Glutamatergic neuron (in vitro differentiated cells): ENCODE measurements around the gene KIDINS220. TPM values are rescaled to one million over a fixed set of nuclear protein-coding genes. Genes with fewer than 3 reads are reported as not detected.

ENCODE experiments used
- DNase-seq: peaks from one replicate; pipeline ENCODE4 v3.0.0; 2022
- H3K27ac Mint-ChIP-seq: one replicate; pipeline ENCODE4 v1.8.0; 2020; ENCODE audit warnings: mild to moderate bottlenecking, mixed read lengths, inconsistent platforms; ENCODE audit not compliant: unreplicated experiment
- H3K27me3 Mint-ChIP-seq: one replicate; pipeline ENCODE4 v1.8.0; 2020; ENCODE audit warnings: mild to moderate bottlenecking, moderate library complexity, mixed read lengths, inconsistent platforms; ENCODE audit not compliant: unreplicated experiment
- H3K36me3 Mint-ChIP-seq: one replicate; pipeline ENCODE4 v1.8.0; 2020; ENCODE audit warnings: mild to moderate bottlenecking, mixed read lengths, inconsistent platforms; ENCODE audit not compliant: unreplicated experiment
- H3K4me1 Mint-ChIP-seq: one replicate; pipeline ENCODE4 v1.8.0; 2020; ENCODE audit warnings: mild to moderate bottlenecking, low read depth, mixed read lengths, inconsistent platforms; ENCODE audit not compliant: unreplicated experiment
- H3K4me3 Mint-ChIP-seq: one replicate; pipeline ENCODE4 v1.8.0; 2020; ENCODE audit warnings: mild to moderate bottlenecking, mixed read lengths, inconsistent platforms; ENCODE audit not compliant: unreplicated experiment
- H3K9me3 Mint-ChIP-seq: one replicate; pipeline ENCODE4 v1.8.0; 2020; ENCODE audit warnings: mild to moderate bottlenecking, moderate library complexity, mixed read lengths, inconsistent platforms; ENCODE audit not compliant: unreplicated experiment
- total RNA-seq: library from RNA; stranded (reverse); fragmentation: NEBNext Ultra II Directional; extraction: Animal tissue kit (Norgen Biotek cat#: 25700); gene quantifications from one replicate; pipeline ENCODE4 v1.2.1, GENCODE V29; 2021; ENCODE audit not compliant: unreplicated experiment
- TF ChIP-seq, protein P1 (sequence below): fragments of 200-600 bp; sonication (generic); IDR thresholded peaks from one replicate; pipeline ENCODE4 v1.5.0; 2021; ENCODE audit not compliant: partially characterized antibody, unreplicated experiment

The KIDINS220 gene
- total RNA-seq, 1 donor from 2014 or later: 188 TPM

DNA sequence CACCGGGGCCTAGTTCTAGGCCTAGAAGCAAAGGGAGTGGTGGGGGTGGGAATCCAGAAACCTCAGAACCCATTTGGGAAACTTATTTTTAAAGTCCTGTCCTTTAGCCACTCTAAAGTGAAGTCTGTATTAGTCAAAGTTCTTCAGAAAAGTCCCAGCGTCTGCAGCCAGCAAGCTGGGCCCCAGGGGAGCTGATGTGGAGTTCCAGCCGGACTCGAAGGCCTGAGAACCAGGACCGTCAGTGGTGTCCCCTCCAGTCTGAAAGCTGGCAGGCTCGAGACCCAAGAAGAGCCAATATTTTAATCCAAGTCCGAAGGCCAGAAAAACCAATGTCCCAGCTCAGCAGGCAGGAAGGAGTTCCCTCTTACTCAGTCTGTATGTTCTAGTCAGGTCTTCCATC lies 123.1 kb downstream of the KIDINS220 start:
- H3K27me3 Mint-ChIP-seq: peaks cover 2% of the 10 kb centered on the region
- DNase-seq: no peak
- no peak overlapping the region for H3K27ac Mint-ChIP-seq
- peaks cover 6% of the 10 kb centered on the region for H3K36me3 Mint-ChIP-seq
- TF ChIP-seq, protein P1, sequence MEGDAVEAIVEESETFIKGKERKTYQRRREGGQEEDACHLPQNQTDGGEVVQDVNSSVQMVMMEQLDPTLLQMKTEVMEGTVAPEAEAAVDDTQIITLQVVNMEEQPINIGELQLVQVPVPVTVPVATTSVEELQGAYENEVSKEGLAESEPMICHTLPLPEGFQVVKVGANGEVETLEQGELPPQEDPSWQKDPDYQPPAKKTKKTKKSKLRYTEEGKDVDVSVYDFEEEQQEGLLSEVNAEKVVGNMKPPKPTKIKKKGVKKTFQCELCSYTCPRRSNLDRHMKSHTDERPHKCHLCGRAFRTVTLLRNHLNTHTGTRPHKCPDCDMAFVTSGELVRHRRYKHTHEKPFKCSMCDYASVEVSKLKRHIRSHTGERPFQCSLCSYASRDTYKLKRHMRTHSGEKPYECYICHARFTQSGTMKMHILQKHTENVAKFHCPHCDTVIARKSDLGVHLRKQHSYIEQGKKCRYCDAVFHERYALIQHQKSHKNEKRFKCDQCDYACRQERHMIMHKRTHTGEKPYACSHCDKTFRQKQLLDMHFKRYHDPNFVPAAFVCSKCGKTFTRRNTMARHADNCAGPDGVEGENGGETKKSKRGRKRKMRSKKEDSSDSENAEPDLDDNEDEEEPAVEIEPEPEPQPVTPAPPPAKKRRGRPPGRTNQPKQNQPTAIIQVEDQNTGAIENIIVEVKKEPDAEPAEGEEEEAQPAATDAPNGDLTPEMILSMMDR: no peak
- H3K4me3 Mint-ChIP-seq: no peak overlapping the region
- no peaks in the 10 kb centered on the region for H3K9me3 Mint-ChIP-seq
- H3K4me1 Mint-ChIP-seq: no peaks in the 10 kb centered on the region

DNA sequence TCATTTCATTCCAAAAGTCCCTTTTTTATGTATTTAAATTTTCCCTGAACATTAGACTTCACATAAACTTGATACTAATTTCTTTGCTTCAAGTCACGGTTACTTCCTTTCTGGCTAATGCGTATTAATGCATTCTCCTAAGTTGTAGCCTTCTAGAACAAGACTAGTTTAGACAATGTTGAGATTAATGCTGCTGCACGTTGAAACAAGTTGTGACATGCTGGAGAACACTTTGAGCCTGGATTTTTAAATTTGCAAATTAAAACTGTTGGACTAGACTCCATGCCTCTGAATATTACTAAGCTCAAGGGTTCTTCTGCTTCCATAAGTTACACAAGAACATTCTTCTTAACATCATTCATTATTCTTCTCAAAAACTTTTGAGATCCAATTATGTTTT lies 126.5 kb downstream of the KIDINS220 start:
- Mint-ChIP-seq H3K9me3 (peaks cover 2% of the 10 kb centered on the region), H3K27ac (no peak overlapping the region), H3K27me3 (peaks cover 2% of the 10 kb centered on the region), H3K36me3 (peaks cover 6% of the 10 kb centered on the region), H3K4me1 (no peaks in the 10 kb centered on the region), H3K4me3 (no peak overlapping the region)
- DNase-seq: no peak
- TF ChIP-seq, protein P1: no peak

GRCh38 chr2:8709611-8710010 lies 127.8 kb downstream of the KIDINS220 start:
- Mint-ChIP-seq H3K27me3 (peaks cover 2% of the 10 kb centered on the region), H3K27ac (no peak overlapping the region), H3K4me1 (no peaks in the 10 kb centered on the region)

DNA sequence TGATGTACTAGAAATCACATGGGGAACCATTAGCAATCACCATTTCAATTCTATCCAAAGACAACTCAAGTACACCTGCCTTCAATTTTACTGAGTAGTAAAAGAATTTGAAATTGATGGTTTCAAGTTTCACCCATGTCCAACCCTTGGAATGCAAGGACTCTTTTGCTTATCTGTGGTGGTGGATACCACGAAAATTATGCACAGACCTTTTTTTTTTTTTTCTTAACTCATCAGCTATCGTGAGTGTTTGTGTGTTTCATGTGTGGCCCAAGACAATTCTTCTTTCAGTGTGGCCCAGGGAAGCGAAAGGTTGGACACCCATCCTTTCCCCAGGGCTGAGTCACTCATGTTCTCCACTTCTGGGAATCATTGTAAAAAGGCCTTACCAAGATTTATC lies 132.5 kb downstream of the KIDINS220 start:
- Mint-ChIP-seq H3K36me3 (peaks cover 4% of the 10 kb centered on the region), H3K27me3 (peaks cover 3% of the 10 kb centered on the region), H3K4me3 (no peak overlapping the region), H3K4me1 (no peaks in the 10 kb centered on the region), H3K9me3 (peaks cover 2% of the 10 kb centered on the region), H3K27ac (no peak overlapping the region)
- no peak for DNase-seq
- TF ChIP-seq, protein P1: no peak

More at GRCh38 chr2:8709611-8710010, 127.8 kb downstream of the KIDINS220 start:
- DNase-seq: no peak
- TF ChIP-seq, protein P1: no peak
- Mint-ChIP-seq H3K36me3 (peaks cover 6% of the 10 kb centered on the region), H3K9me3 (peaks cover 2% of the 10 kb centered on the region), H3K4me3 (no peak overlapping the region)

- no peak for DNase-seq
- peaks cover 3% of the 10 kb centered on the region for H3K27me3 Mint-ChIP-seq
- peaks cover 4% of the 10 kb centered on the region for H3K9me3 Mint-ChIP-seq
- no peak overlapping the region for H3K27ac Mint-ChIP-seq
- no peaks in the 10 kb centered on the region for H3K4me1 Mint-ChIP-seq
- TF ChIP-seq, protein P1: no peak
- no peak overlapping the region for H3K4me3 Mint-ChIP-seq
- H3K36me3 Mint-ChIP-seq: peaks cover 5% of the 10 kb centered on the region
Observed at GRCh38 chr2:8701681-8702379, 135.6 kb downstream of the KIDINS220 start.
